HG03280 (cell line): ENCODE measurements around the gene LRRC8D.

Source experiments
- ATAC-seq: cut with Tn5 transposase; IDR thresholded peaks from one replicate; pipeline ENCODE4 v1.9.1; 2021; ENCODE audit warnings: mild to moderate bottlenecking, moderate library complexity; ENCODE audit not compliant: unreplicated experiment

LRRC8D gene

DNA sequence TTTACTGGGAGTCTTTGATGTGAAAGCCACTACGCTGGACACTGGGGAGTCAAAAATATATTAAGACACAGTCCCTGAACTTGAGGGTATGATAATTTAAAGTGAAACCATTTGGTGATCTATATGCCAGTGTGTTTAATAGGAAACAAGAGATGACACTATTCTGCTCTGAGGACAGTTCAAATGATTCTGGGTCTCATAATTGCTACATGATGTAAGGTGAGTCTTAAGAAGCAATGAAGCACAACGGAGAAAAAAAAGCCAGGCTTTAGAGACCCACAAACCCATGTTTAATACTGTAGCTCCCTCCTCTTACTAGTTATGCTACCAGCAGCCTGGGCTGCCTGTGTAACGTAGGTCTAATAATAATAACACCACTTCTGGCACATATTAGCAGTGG, 14.2 kb upstream of the LRRC8D start:
- ATAC-seq = no peak

- ATAC-seq = no peak
Observed at GRCh38 chr1:89807503-89807902, 13.3 kb upstream of the LRRC8D start.

DNA sequence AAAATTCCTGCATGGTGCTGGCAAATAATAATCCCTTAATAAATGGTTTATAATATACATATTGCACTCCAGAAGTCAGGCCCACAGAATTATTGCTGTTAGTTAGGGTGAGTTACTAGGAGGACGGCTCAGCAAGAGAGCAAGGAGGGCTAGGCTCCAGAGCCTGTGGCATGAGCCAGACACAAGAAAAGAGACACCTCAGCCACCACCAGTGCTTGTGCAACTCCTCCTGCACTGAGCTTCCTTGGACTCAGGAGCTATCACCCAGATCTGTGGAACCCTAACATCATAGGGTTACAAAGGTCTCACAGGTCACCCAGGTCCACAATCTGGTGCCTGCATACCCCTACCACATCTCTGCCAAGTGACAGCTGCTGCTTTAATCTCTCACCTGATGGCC, 12.8 kb upstream of the LRRC8D start:
- no peak for ATAC-seq

DNA sequence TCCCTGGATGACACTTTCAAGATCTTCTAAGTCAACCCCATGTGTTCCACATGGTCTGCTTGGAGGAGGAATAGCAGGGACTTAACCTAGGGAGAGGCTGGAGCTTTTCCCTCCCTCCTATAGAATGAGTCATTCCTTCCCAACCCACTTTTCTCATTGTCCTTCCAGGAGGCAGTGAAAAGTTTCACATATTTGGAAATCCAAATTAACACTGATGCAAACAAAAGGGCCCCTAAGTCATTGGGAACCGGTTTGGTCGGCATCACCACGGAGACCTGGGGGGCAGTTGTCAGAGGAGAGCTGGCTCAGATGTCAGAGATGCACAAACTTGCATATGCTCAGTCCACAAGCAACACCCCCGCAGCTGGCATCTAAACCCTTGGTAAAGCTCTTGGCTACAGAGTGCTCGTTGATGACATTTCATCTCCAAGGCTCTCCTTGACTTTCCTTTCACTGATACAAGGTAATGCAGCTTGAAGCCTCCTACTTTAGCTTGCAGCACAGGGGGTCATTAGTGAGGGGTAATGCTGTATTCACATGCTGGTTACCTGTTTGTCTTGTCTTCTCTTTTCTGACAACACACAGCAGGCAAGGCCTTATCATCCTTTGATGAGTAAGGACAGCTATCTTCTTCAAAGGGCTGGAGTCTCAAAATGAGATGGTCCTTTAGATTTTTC, 12.3 kb upstream of the LRRC8D start:
- ATAC-seq = no peak

- no peak for ATAC-seq
Observed at GRCh38 chr1:89809556-89809955, 11.3 kb upstream of the LRRC8D start.

- ATAC-seq = no peak
Observed at GRCh38 chr1:89810302-89810701, 10.5 kb upstream of the LRRC8D start.

GRCh38 chr1:89810880-89811279, 10.0 kb upstream of the LRRC8D start:
- ATAC-seq = no peak

DNA sequence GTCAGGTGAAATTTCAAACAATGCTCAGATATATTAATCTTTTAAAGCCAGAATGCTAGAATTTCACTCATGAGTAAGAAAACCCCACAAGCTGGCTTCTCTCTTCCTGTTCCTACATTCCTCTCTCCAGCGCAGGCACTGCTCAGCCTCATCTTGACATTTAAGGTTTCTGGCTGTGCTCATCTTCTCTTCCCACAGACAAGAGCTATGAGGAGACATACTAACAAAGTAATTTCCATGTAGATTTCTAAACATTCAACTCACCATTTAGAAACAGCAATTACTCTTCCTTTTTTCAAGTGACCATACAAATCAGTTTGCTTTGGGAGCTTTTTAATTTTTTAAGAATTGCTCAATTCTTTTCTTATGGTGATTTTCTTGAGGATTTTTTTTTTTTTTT, 7.8 kb upstream of the LRRC8D start:
- no peak for ATAC-seq

DNA sequence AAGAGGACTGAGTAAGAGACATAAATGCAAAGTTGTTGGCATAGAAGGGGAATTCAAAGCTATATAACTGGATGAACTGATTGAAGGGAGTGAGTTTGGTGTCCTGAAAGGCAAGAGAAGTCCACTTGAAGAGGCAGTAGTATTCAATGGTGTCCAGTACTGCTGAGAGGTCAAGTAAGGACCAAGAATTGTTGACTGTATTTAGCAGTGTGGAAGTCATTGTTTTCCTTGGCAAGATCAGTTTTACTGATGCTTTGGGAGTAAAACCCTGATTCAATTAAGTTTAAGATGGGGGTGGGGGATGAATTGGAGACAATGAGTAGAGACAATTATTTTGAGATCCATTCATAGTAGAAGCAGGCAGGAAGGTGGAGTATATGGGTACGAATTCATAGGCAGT, 5.8 kb upstream of the LRRC8D start:
- no peak for ATAC-seq

- peak; percentile 47 for ATAC-seq
Observed at GRCh38 chr1:89815611-89816010, 5.2 kb upstream of the LRRC8D start.

- ATAC-seq = no peak
Observed at GRCh38 chr1:89816366-89816765, 4.5 kb upstream of the LRRC8D start.

- ATAC-seq = peak; percentile 61
Observed at GRCh38 chr1:89821322-89822108, 683 bp downstream of the LRRC8D start.

DNA sequence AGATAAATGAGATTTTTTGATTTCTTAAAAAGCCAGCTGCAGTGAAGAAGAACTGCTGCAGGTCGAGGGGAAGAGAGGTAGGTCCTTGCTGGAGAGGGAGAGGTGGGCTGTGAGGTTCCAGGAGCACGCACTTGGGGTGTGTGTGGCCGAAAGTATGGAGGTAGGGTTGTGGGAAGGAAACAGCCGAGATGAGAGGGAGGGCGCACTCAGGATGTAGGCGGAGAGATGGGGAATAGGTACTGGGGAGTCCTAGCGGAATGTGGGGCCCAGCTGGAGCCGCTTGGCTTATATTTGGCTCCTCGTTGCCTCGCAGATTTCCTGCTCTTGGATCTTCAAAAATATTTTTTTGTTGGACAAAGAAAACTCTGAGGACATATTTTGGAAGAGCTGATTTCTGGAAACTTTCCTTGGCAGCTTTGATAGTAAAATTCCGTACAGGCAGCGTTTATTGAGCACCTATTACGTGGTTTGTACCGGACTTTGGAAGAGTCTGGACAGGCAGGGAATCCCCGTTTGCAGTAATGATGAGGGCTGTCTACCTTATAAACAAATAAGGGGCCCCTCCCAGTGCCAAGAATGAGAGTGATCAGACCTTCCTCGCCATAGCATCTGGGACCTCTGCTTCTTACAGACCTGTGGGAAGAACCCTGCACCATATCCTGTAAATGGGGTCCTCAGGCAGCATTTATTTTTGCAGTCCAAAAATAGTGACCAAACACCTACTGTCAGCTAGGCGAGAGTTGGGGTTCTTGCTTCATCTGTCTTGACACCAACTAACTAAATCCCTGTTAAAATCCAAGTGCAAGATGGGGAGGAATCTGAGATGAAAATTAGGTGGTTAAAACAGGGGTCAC, 1.5 kb downstream of the LRRC8D start:
- ATAC-seq = no peak

GRCh38 chr1:89822999-89823628, 2.3 kb downstream of the LRRC8D start:
- no peak for ATAC-seq

GRCh38 chr1:89823679-89824292, 3.0 kb downstream of the LRRC8D start:
- ATAC-seq = no peak

DNA sequence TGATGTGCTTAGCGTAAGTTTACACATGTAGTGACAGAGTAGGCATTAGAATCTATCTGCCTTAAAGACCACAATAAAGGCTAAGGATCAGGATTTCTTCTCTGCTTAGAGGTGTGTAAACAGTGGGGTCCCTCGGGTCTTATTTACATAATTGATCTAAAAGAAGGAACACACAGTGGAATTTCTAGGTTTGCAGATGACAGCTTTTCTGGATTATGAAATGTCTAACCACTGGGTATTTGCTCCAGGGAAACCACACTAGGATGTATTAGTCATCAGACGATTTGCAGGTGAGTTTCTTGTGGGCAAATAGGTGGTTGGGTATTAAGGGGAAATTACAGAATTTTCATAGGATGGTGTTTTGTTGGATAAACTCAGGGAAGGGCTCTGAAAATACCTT, 5.8 kb downstream of the LRRC8D start:
- ATAC-seq = no peak

- ATAC-seq = no peak
Observed at GRCh38 chr1:89827330-89827729, 6.5 kb downstream of the LRRC8D start.

- ATAC-seq = no peak
Observed at GRCh38 chr1:89827902-89828301, 7.1 kb downstream of the LRRC8D start.

DNA sequence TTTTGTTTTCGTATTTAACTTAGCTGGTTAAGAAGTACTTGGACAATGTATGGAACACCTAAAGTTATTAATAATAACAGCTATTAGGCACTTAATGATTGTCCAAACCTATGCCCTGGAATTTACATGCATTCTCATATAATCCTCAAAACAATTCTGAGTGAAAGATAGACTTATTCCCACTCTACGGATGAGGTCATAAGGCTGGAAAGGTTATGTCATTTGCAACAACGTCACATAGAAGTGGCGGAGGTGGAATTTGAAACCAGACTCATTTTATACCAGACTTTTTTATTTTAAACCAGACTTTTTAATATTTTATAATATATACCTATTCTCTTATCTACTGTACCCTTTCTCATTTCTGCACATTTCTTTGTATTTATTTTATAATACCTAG, 8.4 kb downstream of the LRRC8D start:
- no peak for ATAC-seq

- no peak for ATAC-seq
Observed at GRCh38 chr1:89831462-89832120, 10.8 kb downstream of the LRRC8D start.
